Myocyte (in vitro differentiated cells): ENCODE measurements around the gene PRDM11. TPM values are rescaled to one million over a fixed set of nuclear protein-coding genes. Genes with fewer than 3 reads are reported as not detected.

ENCODE experiments used
- DNase-seq: peaks from one replicate; pipeline ENCODE4 v3.0.0-alpha.2; 2012; ENCODE audit warnings: low read depth
- total RNA-seq: library from RNA; depleted of rRNA; stranded (reverse); fragments of >200 nt; gene quantifications from 2 replicates; pipeline ENCODE4 v1.2.3, GENCODE V29; 2014

Gene PRDM11
- total RNA-seq, 1 donor from 2014 or later = 6.3 TPM

- DNase-seq = no peak
Measured at GRCh38 chr11:45174168-45174835, 27.9 kb downstream of the PRDM11 start.

- DNase-seq = no peak
Measured at GRCh38 chr11:45174963-45175362, 28.5 kb downstream of the PRDM11 start.

- DNase-seq = no peak
Measured at GRCh38 chr11:45176996-45177395, 30.6 kb downstream of the PRDM11 start.

- DNase-seq = no peak
Measured at GRCh38 chr11:45178223-45178622, 31.8 kb downstream of the PRDM11 start.

- peak; percentile 33 for DNase-seq
Measured at GRCh38 chr11:45178890-45179671, 32.6 kb downstream of the PRDM11 start.

GRCh38 chr11:45179686-45180178 is 33.3 kb downstream of the PRDM11 start:
- no peak for DNase-seq

- peak; percentile 69 for DNase-seq
Measured at GRCh38 chr11:45180179-45180847, 33.9 kb downstream of the PRDM11 start.

- peak; percentile 67 for DNase-seq
Measured at GRCh38 chr11:45180848-45181192, 34.4 kb downstream of the PRDM11 start.

- no peak for DNase-seq
Measured at GRCh38 chr11:45181193-45181888, 34.9 kb downstream of the PRDM11 start.

GRCh38 chr11:45181889-45182550 is 35.6 kb downstream of the PRDM11 start:
- no peak for DNase-seq

GRCh38 chr11:45182902-45183301 is 36.5 kb downstream of the PRDM11 start:
- DNase-seq = peak; percentile 33

- DNase-seq = no peak
Measured at GRCh38 chr11:45184640-45185039, 38.2 kb downstream of the PRDM11 start.

- DNase-seq = no peak
Measured at GRCh38 chr11:45185228-45185729, 38.8 kb downstream of the PRDM11 start.

GRCh38 chr11:45187375-45187774 is 40.9 kb downstream of the PRDM11 start:
- DNase-seq = no peak

GRCh38 chr11:45188127-45188526 is 41.7 kb downstream of the PRDM11 start:
- no peak for DNase-seq

- DNase-seq = no peak
Measured at GRCh38 chr11:45189230-45189629, 42.8 kb downstream of the PRDM11 start.

GRCh38 chr11:45193695-45194094 is 47.3 kb downstream of the PRDM11 start:
- peak; percentile 13 for DNase-seq

- no peak for DNase-seq
Measured at GRCh38 chr11:45204761-45205160, 58.3 kb downstream of the PRDM11 start.

- DNase-seq = no peak
Measured at GRCh38 chr11:45205978-45206377, 59.5 kb downstream of the PRDM11 start.

GRCh38 chr11:45208135-45208534 is 61.7 kb downstream of the PRDM11 start:
- no peak for DNase-seq
